AG04450 (cell line): ENCODE results near the gene AMOT. TPM values are rescaled to one million over a fixed set of nuclear protein-coding genes. Genes with fewer than 3 reads are reported as not detected.
A peak's percentile ranks its signal among the peaks of the same experiment; 100 is the strongest.

Source experiments
- CTCF ChIA-PET: fragments of 300-600, 350-600 bp; formaldehyde crosslinking; extraction: SDS; loops from one replicate; lab custom pipeline; 2022; ENCODE audit warnings: antibody characterized with exemption, inconsistent platforms; lab: Charles Lee
- POLR2A ChIA-PET: fragments of 350-600 bp; formaldehyde crosslinking; extraction: SDS; loops from one replicate; lab custom pipeline; 2021; ENCODE audit warnings: antibody characterized with exemption, inconsistent platforms; lab: Yijun Ruan, JAX
- DNase-seq: peaks from one replicate; pipeline ENCODE4 v3.0.0-alpha.2; 2011; ENCODE audit warnings: low read depth, low spot score
- H3K27ac ChIP-seq: one replicate; pipeline ENCODE4 v1.5.1; 2012; ENCODE audit warnings: low read depth, low read length, control low read depth
- H3K27me3 ChIP-seq: one replicate; pipeline ENCODE4 v1.6.0; 2012; ENCODE audit warnings: low read length; ENCODE audit not compliant: control insufficient read depth, insufficient read depth
- H3K4me3 ChIP-seq: 2 replicates; pipeline ENCODE4 v1.5.1; 2011; ENCODE audit warnings: mild to moderate bottlenecking, low read depth, low read length, control low read depth
- H3K9me3 ChIP-seq: 2 replicates; pipeline ENCODE4 v1.5.1; 2012; ENCODE audit warnings: low read length; ENCODE audit not compliant: control insufficient read depth, insufficient read depth
- polyA plus RNA-seq: library from polyadenylated mRNA; depleted of rRNA; stranded (reverse); fragments of >200 nt; gene quantifications from 2 replicates; pipeline ENCODE4 v1.2.3, GENCODE V29; 2011
- TF ChIP-seq, protein P1 (sequence below): IDR thresholded peaks from 2 replicates; pipeline ENCODE4 v1.5.1; 2011; ENCODE audit warnings: low read depth, low read length, control low read depth, inconsistent platforms

AMOT gene
- polyA plus RNA-seq, 1 experiment: 9.6 TPM

DNA sequence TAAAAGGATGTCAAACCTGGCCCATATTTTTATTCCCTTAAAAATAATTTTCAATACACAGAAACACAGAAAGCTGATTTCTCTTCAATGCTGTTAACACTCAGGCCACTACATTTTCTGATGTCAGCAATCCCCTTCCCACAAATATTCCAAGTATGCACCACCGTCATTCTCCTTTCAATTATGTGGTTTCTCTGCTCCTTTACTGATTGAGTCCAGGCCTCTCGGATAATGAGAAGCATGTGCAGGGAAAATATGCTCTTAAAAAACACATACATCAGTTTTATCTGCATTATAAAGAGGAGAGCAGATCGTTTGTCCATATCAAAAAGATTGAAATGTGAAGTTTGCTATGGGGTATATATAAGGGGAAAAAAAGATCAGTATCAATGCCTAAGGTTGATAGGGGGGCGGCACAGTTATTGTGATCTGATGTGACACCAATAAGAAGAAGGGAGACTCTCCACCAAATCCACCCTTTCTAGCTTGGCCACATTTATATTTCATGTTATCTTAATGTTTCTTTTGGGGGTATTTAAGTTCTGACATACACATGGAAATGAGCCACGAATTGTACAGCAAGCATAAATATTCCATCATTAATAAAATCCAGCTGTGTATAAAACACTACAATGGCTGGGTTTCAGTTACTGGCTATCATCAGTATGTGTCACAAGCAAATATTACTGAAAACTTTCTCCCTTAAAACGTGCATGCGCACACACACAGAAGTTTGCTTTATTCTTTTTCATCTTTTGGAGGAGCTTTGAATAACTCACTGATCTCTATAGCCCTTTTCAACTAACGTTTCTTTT is 6.4 kb downstream of the AMOT start:
- Histone ChIP-seq H3K4me3 (no peak overlapping the region), H3K9me3 (no peaks in the 10 kb centered on the region), H3K27ac (peak overlapping the region; percentile 77), H3K27me3 (no peaks in the 10 kb centered on the region)
- ChIA-PET CTCF (no interaction called here), POLR2A (no interaction called here)
- TF ChIP-seq, protein P1, sequence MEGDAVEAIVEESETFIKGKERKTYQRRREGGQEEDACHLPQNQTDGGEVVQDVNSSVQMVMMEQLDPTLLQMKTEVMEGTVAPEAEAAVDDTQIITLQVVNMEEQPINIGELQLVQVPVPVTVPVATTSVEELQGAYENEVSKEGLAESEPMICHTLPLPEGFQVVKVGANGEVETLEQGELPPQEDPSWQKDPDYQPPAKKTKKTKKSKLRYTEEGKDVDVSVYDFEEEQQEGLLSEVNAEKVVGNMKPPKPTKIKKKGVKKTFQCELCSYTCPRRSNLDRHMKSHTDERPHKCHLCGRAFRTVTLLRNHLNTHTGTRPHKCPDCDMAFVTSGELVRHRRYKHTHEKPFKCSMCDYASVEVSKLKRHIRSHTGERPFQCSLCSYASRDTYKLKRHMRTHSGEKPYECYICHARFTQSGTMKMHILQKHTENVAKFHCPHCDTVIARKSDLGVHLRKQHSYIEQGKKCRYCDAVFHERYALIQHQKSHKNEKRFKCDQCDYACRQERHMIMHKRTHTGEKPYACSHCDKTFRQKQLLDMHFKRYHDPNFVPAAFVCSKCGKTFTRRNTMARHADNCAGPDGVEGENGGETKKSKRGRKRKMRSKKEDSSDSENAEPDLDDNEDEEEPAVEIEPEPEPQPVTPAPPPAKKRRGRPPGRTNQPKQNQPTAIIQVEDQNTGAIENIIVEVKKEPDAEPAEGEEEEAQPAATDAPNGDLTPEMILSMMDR: no peak
- peak; percentile 44 for DNase-seq

- H3K27ac ChIP-seq: no peak overlapping the region
- TF ChIP-seq, protein P1: no peak
- no peak for DNase-seq
- no peaks in the 10 kb centered on the region for H3K27me3 ChIP-seq
- no peaks in the 10 kb centered on the region for H3K9me3 ChIP-seq
- CTCF ChIA-PET: no interaction called here
- POLR2A ChIA-PET: no interaction called here
- H3K4me3 ChIP-seq: no peak overlapping the region
These were observed 8.0 kb downstream of the AMOT start for GRCh38 chrX:112832481-112833095.

- ChIA-PET CTCF (no interaction called here), POLR2A (no interaction called here)
- DNase-seq: no peak
- Histone ChIP-seq H3K27ac (no peak overlapping the region), H3K9me3 (no peaks in the 10 kb centered on the region), H3K4me3 (no peak overlapping the region), H3K27me3 (no peaks in the 10 kb centered on the region)
- TF ChIP-seq, protein P1: no peak
These were observed 10.1 kb downstream of the AMOT start for GRCh38 chrX:112830540-112830939.

- CTCF ChIA-PET: no interaction called here
- TF ChIP-seq, protein P1: no peak
These were observed 13.2 kb downstream of the AMOT start for GRCh38 chrX:112827292-112827903.

DNA sequence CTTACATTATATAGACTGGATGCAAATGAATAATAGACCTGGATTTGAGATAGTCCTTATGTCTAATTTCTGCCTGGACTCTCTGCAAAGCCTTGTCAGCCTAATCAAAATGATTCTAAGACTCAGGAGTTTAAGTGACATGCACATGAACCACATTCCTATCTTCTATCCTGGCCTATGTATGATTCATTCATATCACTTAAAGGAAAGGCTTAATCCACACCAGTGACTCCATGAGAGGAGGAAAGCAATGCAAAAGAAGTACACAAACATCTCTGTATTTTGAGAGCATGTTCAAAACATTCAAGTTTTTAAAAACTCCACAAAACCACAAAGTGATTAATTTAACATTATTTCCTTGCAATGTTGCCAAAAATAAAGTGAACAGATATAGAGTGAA is 14.6 kb downstream of the AMOT start:
- ChIA-PET CTCF (no interaction called here), POLR2A (no interaction called here)
- Histone ChIP-seq H3K27ac (no peak overlapping the region), H3K27me3 (no peaks in the 10 kb centered on the region), H3K9me3 (no peaks in the 10 kb centered on the region), H3K4me3 (no peak overlapping the region)
- no peak for DNase-seq
- TF ChIP-seq, protein P1: no peak

More at GRCh38 chrX:112827292-112827903, 13.2 kb downstream of the AMOT start:
- H3K27me3 ChIP-seq: no peaks in the 10 kb centered on the region
- H3K9me3 ChIP-seq: no peaks in the 10 kb centered on the region
- H3K4me3 ChIP-seq: no peak overlapping the region
- POLR2A ChIA-PET: no interaction called here
- H3K27ac ChIP-seq: no peak overlapping the region
- DNase-seq: no peak
